A549 treated with AZD9567 at 1 μM for 4 hours (cell line): ENCODE data around the gene CDK17. TPM values are rescaled to one million over a fixed set of nuclear protein-coding genes. Genes with fewer than 3 reads are reported as not detected.

Source experiments
- total RNA-seq: library from RNA; stranded (reverse); fragments of 200-300 nt; extraction: Qiagen RNA extraction; gene quantifications from 5 replicates; pipeline ENCODE4 v1.2.3, GENCODE V29; 2022; ENCODE audit not compliant: insufficient read depth

The CDK17 gene
- total RNA-seq = 11.1 to 21.0 TPM (median 12.8 TPM) in 5 replicates

DNA sequence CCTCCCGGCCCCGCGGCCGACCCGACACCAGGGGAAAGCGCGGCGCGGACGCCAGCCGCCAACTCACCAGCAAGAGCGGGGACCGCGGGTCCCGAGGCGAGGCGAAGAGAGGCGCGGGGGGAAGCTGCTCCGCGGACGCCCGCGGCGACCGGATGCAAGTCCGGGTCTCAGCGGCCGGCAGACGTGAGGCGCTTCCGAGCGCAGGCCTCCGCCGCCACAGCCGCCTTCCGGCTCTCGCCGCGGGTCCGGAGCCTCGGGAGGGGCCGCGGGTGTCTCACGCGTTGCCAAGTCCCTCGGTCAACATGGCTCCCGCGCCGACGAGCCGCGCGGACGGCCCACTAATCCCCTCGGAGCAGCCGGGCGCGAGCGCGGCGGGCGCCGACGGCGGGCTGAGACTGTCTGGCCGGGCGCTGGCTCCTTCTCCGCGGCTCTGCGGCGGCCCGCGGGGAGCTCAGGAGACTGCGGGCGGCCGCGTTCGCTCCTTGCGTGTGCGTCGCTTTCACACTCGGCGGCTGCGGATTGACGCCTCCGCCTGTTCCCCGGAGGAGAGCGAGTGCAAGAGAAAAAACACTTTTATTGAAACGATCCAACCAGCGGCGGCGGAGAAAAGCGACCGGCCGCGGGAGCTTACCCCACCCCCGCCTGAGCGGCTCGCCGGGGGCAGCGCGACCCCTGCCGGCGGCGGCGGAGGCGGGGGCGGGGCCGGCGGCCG, at the start of gene CDK17:
CDK17 (minus strand) TSS at position 521 of the 712 bp plus-strand sequence. CDS start 65,603 bp downstream, outside the sequence.

Other genes starting within 250 kb of the CDK17 start
- gene ELK3, start 206.1 kb downstream of the CDK17 start, total RNA-seq = 50.5 to 75.9 TPM (median 58.7 TPM) in 5 replicates
- gene CFAP54, start 89.1 kb upstream of the CDK17 start, total RNA-seq = 0.25 to 1.4 TPM (median 1.00 TPM) in 5 replicates